ENCODE data around the gene MAN1C1. TPM values are rescaled to one million over a fixed set of nuclear protein-coding genes. Genes with fewer than 3 reads are reported as not detected.

The MAN1C1 gene
- total and polyA plus RNA-seq, 2 donors (not counting 1 experiment from before 2014, with no cell fraction given): 0.31 to 0.89 TPM

DNA sequence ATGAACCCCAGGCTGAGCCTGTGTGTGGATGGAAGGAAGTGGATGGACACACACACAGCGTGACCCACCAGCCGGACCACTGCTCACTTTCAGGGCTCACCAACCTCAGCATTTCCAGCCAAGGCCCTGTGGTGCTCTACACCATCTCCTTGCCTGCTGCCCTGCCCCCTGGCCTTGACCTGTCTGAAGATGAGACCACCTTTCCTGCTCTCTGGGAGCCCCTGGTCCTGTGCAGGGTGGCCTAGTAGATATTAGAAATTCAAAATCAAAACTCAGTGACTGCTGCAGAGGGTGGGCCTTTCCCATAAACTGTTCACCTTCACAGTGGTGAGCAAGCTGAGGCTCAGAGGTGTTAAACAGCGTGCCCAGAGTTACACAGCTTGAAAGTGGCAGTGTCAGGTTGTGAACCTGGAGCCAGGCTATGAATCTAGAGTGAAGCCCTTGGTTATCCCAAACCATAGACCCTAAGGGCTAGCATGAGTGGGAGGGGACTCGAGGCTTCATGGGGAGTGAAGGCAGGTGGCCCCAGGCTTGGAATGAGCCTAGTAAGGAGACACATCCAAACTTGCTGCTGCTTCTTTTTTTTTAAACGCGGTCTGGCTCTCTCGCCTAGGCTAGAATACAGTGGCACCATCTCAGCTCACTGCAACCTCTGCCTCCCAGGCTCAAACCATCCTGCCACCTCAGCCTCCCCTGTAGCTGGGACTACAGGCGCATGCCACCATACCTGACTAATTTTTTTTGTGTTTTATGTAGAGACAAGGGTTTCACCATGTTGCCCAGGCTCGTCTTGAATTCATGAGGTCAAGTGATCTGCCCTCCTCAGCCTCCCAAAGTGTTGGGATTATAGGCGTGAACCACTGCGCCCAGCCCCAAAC lies 41.5 kb downstream of the MAN1C1 start:
- no peak overlapping the region for H3K4me3 Mint-ChIP-seq
- ATAC-seq (ENCODE audit: low read depth): no peak
- Histone ChIP-seq H3K27ac (ENCODE audit: low read length in 2 of 2) (no peak overlapping the region), H4K20me1 (ENCODE audit: control insufficient read depth, insufficient read depth, low read length, poor library complexity, severe bottlenecking) (no peaks in the 10 kb centered on the region), H3K4me1 (ENCODE audit: control insufficient read depth in 2 of 2, insufficient read depth in 2 of 2, low read length in 2 of 2) (peaks cover 8 to 10% of the 10 kb centered on the region in 2 donors), H3K4me2 (replicated peaks; ENCODE audit: low read depth, low read length, poor library complexity, severe bottlenecking) (no peak overlapping the region), H3K4me3 (ENCODE audit: control extremely low read depth in 1 of 5, extremely low read depth in 1 of 5, insufficient read depth in 1 of 5, low read depth in 2 of 5, low read length in 4 of 5) (no peak overlapping the region), H3K79me2 (ENCODE audit: control insufficient read depth, insufficient read depth, low read length) (no peaks in the 10 kb centered on the region), H3K9me3 (ENCODE audit: control extremely low read depth in 1 of 3, control insufficient read depth in 2 of 3, insufficient read depth in 1 of 3, low read length in 2 of 3) (no peaks in the 10 kb centered on the region), H2AFZ (ENCODE audit: insufficient read depth, low read depth, low read length, poor library complexity, severe bottlenecking) (no peak overlapping the region), H3K9ac (ENCODE audit: low read length) (no peak overlapping the region), H3K36me3 (replicated peaks in 1 of 2; ENCODE audit: control extremely low read depth in 1 of 2, control insufficient read depth in 1 of 2, extremely low read depth in 1 of 2, insufficient read depth in 2 of 2, low read length in 1 of 2) (no peaks in the 10 kb centered on the region), H3K27me3 (replicated peaks in 1 of 4; ENCODE audit: control extremely low read depth in 1 of 4, control insufficient read depth in 3 of 4, insufficient read depth in 4 of 4, low read length in 3 of 4) (peaks cover 0 to 4% (median 0%) of the 10 kb centered on the region in 4 experiments)
- WGBS (ENCODE audit: insufficient coverage): 87% methylated on average over 9 of the region's 11 CpGs
- TF ChIP-seq CTCF (IDR thresholded peaks at IDR 0.05) (no peak), EZH2 (IDR thresholded peaks at IDR 0.05; ENCODE audit: borderline replicate concordance, insufficient read depth, low read depth, low read length, poor library complexity, severe bottlenecking) (no peak)
- CTCF ChIA-PET: no interaction called here
- no peak for DNase-seq
- POLR2A ChIA-PET: no interaction called here
- H3K4me1 Mint-ChIP-seq: peaks cover 14% of the 10 kb centered on the region
- intact Hi-C loops (cut with micrococcal nuclease): no loop called here
- H3K9me3 Mint-ChIP-seq (ENCODE audit: insufficient read depth): no peaks in the 10 kb centered on the region
- H3K27ac Mint-ChIP-seq: no peak overlapping the region
- H3K27me3 Mint-ChIP-seq: peaks cover 12% of the 10 kb centered on the region

DNA sequence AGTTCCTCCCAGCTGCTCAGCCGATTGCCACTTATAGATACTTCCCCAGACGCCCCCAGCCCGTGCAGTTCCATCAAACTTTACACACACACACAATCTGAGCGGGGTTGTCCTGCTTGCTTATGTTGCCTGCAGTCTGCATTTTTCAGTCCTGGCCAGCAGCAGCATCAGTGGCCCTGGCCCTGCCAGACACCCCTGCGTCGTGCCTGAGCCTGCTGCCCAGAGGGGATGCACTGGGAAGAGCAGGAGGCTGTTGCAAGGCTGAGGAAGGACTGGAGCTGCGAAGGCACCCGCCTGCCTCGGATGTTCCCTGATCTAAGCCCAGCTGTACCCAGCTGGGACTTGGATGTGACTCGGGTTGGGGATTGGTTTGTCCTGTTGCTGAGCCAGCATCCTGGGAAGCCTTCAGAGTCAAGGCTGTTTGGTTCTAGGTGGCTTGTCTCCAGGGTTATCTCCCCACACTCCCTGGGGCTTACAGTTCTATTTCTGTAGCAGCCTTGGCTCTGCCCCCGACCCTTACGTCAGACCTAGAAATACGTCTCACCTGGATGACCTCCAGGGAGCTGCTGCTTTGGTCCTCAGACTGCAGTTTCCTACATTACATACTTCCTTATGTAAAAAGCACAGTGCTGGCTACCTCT lies 42.3 kb downstream of the MAN1C1 start:
- Mint-ChIP-seq H3K27me3 (peaks cover 13% of the 10 kb centered on the region), H3K4me1 (peaks cover 14% of the 10 kb centered on the region), H3K4me3 (no peak overlapping the region), H3K9me3 (ENCODE audit: insufficient read depth) (no peaks in the 10 kb centered on the region), H3K27ac (no peak overlapping the region)
- H3K4me3 ChIP-seq (ENCODE audit: control extremely low read depth in 1 of 5, extremely low read depth in 1 of 5, insufficient read depth in 1 of 5, low read depth in 2 of 5, low read length in 4 of 5): no peak overlapping the region
- no peaks in the 10 kb centered on the region for H3K79me2 ChIP-seq (ENCODE audit: control insufficient read depth, insufficient read depth, low read length)
- no peaks in the 10 kb centered on the region for H3K36me3 ChIP-seq (replicated peaks in 1 of 2; ENCODE audit: control extremely low read depth in 1 of 2, control insufficient read depth in 1 of 2, extremely low read depth in 1 of 2, insufficient read depth in 2 of 2, low read length in 1 of 2)
- WGBS (ENCODE audit: insufficient coverage): 73% methylated on average over 13 of the region's 13 CpGs
- ATAC-seq (ENCODE audit: low read depth) (no peak), DNase-seq (no peak)
- H3K4me1 ChIP-seq (ENCODE audit: control insufficient read depth in 2 of 2, insufficient read depth in 2 of 2, low read length in 2 of 2): peaks cover 8 to 10% of the 10 kb centered on the region in 2 donors
- CTCF ChIA-PET: no interaction called here
- intact Hi-C loops (cut with micrococcal nuclease): no loop called here
- no peaks in the 10 kb centered on the region for H4K20me1 ChIP-seq (ENCODE audit: control insufficient read depth, insufficient read depth, low read length, poor library complexity, severe bottlenecking)
- H3K27ac ChIP-seq (ENCODE audit: low read length in 2 of 2): no peak overlapping the region
- TF ChIP-seq EZH2 (IDR thresholded peaks at IDR 0.05; ENCODE audit: borderline replicate concordance, insufficient read depth, low read depth, low read length, poor library complexity, severe bottlenecking) (no peak), CTCF (IDR thresholded peaks at IDR 0.05) (no peak)
- H3K4me2 ChIP-seq (replicated peaks; ENCODE audit: low read depth, low read length, poor library complexity, severe bottlenecking): no peak overlapping the region
- POLR2A ChIA-PET: no interaction called here
- H3K9me3 ChIP-seq (ENCODE audit: control extremely low read depth in 1 of 3, control insufficient read depth in 2 of 3, insufficient read depth in 1 of 3, low read length in 2 of 3): no peaks in the 10 kb centered on the region
- H3K27me3 ChIP-seq (replicated peaks in 1 of 4; ENCODE audit: control extremely low read depth in 1 of 4, control insufficient read depth in 3 of 4, insufficient read depth in 4 of 4, low read length in 3 of 4): peaks cover 0 to 4% (median 0%) of the 10 kb centered on the region in 4 experiments
- no peak overlapping the region for H2AFZ ChIP-seq (ENCODE audit: insufficient read depth, low read depth, low read length, poor library complexity, severe bottlenecking)
- no peak overlapping the region for H3K9ac ChIP-seq (ENCODE audit: low read length)
